NB4 (cell line): ENCODE measurements around the gene CPNE6.

ENCODE experiments used
- DNase-seq: peaks from one replicate; pipeline ENCODE4 v3.0.0; 2010; ENCODE audit warnings: low read depth
- H3K4me3 ChIP-seq: one replicate; pipeline ENCODE4 v1.5.1; 2011; ENCODE audit warnings: mild to moderate bottlenecking, low read depth, low read length, moderate library complexity
- MAX ChIP-seq: IDR thresholded peaks from 2 replicates; pipeline ENCODE4 v1.6.1; 2011; ENCODE audit warnings: low read depth, low read length
- MYC ChIP-seq: IDR thresholded peaks from 2 replicates; pipeline ENCODE4 v1.6.1; 2011; ENCODE audit warnings: low read depth, low read length
- POLR2A ChIP-seq: IDR thresholded peaks from 2 replicates; pipeline ENCODE4 v1.6.1; 2011; ENCODE audit warnings: mild to moderate bottlenecking; ENCODE audit not compliant: insufficient read length; ENCODE audit errors: extremely low read depth
- TF ChIP-seq, protein P1 (sequence below): IDR thresholded peaks from one replicate; pipeline ENCODE4 v1.5.1; 2012; ENCODE audit warnings: low read depth, low read length

Gene CPNE6

GRCh38 chr14:24074625-24075484 lies 3.5 kb downstream of the CPNE6 start:
- no peak for TF ChIP-seq MYC
- TF ChIP-seq, protein P1, sequence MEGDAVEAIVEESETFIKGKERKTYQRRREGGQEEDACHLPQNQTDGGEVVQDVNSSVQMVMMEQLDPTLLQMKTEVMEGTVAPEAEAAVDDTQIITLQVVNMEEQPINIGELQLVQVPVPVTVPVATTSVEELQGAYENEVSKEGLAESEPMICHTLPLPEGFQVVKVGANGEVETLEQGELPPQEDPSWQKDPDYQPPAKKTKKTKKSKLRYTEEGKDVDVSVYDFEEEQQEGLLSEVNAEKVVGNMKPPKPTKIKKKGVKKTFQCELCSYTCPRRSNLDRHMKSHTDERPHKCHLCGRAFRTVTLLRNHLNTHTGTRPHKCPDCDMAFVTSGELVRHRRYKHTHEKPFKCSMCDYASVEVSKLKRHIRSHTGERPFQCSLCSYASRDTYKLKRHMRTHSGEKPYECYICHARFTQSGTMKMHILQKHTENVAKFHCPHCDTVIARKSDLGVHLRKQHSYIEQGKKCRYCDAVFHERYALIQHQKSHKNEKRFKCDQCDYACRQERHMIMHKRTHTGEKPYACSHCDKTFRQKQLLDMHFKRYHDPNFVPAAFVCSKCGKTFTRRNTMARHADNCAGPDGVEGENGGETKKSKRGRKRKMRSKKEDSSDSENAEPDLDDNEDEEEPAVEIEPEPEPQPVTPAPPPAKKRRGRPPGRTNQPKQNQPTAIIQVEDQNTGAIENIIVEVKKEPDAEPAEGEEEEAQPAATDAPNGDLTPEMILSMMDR: no peak
- TF ChIP-seq MAX: no peak
- no peak for TF ChIP-seq POLR2A
- no peak overlapping the region for H3K4me3 ChIP-seq
- DNase-seq: no peak

GRCh38 chr14:24075485-24076301 lies 4.3 kb downstream of the CPNE6 start:
- no peak overlapping the region for H3K4me3 ChIP-seq
- TF ChIP-seq, protein P1: no peak
- TF ChIP-seq MYC (no peak), MAX (no peak), POLR2A (no peak)
- no peak for DNase-seq

GRCh38 chr14:24076302-24076601 lies 4.9 kb downstream of the CPNE6 start:
- no peak for DNase-seq
- no peak overlapping the region for H3K4me3 ChIP-seq
- TF ChIP-seq MYC (no peak), MAX (no peak), POLR2A (no peak)
- TF ChIP-seq, protein P1: no peak

GRCh38 chr14:24077086-24077485 lies 5.7 kb downstream of the CPNE6 start:
- no peak overlapping the region for H3K4me3 ChIP-seq
- TF ChIP-seq MYC (no peak), POLR2A (no peak), MAX (no peak)
- TF ChIP-seq, protein P1: no peak
- DNase-seq: no peak

DNA sequence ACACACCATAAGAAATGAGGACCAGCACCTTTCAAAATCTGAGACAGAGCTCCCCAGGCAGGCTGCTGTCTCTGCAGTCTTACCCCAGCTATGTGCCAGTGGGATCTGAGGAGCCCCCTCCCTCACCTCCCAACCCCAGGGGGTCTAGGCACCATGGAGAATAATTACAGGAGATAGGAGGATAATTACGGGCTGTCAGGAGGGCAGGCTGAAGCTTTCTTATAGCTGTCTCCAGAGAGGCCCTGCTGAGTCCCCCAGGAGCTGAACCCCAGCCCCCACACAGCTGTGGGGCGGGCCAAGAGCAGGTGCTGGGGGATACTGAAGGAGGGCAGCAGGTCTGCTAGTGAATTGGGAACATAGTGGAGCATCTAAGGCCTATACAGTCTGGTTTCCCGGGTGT lies 6.8 kb downstream of the CPNE6 start:
- no peak for DNase-seq
- TF ChIP-seq MAX: no peak
- no peak for TF ChIP-seq POLR2A
- no peak for TF ChIP-seq MYC
- TF ChIP-seq, protein P1: no peak
- H3K4me3 ChIP-seq: no peak overlapping the region
